GM21825 (cell line): ENCODE results near the gene PMM1.
"Not testable (repeated sequence)": the region's sequence is repeated elsewhere in the genome, so short reads cannot be mapped to it uniquely, and the experiment has no call there.

Source experiments
- ATAC-seq: cut with Tn5 transposase; IDR thresholded peaks from one replicate; pipeline ENCODE4 v1.9.1; 2021; ENCODE audit warnings: mild to moderate bottlenecking, moderate library complexity; ENCODE audit not compliant: unreplicated experiment

PMM1 gene

DNA sequence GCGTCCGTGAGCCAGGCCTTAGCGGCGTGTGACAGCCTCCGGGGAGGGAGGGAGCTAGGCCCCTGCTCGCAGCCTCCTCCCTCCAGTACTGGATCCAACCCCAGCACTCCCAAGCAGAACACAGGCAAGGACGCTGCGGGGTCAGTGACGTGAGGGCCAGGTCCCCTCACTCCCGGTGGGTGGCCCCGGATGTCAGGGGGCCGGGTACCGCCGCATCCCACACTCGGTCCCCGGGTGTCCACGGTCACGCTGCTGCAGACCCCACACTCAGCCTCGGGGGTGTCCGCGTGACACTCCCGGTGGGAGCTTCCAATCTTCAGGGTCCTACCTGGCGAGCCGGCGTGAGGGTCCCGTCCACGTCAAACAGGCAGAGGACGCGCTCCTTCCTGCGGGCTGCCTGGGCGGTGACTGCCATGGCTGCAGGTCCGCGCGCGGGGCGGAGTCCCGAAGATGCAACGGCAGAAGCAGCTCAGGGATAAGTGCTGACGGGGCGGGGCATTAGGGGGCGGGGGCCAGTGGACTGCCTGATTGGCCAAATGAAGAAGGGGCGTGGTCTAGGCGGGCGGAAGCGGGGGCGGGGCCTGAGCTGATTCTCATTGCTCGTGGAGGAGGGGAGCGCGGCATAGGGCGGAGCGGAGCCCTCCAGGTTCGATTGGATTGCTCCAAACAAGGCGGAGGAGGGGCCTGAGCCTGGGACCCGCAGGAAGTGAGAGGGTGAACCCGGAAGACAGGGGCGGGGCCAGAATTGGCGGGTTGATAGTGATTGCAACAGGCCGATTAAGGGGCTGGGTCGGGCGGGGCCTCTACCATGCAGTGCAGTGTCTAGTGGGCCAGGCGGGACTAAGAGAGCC, at the start of gene PMM1:
PMM1 (minus strand) TSS at position 450 of the 851 bp plus-strand sequence; CDS start at position 415, 35 bp downstream.
- ATAC-seq = peak; percentile 89

DNA sequence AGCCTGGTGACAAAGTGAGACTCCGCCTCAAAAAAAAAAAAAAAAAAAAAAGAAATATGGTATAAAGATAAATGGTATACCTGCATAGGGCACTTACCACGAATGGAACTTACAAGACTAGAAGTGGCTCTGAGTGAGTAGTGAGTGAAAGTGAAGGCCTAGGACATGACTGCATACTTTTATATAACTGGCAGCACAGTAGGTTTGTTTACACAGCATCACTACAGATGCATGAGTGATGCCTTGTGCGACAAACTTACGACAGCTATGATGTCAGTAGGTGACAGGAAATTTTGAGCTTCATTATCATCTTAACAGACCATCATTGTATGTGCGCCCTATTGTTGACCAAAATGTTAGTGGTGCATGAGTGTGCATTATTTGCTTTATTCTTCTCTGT, 49.1 kb upstream of the PMM1 start:
- no peak for ATAC-seq

DNA sequence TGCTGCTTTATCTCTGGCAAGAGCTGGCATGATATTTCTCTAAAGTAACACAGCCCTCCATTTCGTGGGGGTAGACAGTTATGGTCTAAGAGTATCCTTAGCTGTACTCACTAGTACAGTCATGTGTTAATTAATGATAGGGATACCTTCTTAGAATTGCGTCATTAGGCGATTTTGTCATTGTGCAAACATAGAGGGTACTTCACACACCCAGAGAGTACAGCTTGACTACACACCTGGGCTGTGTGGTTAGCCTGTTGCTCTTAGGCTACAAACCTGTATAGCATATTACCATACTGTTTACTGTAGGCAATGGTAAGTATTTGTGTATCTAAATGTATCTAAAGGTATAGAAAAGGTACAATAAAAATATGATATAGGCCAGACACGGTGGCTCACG, 48.5 kb upstream of the PMM1 start:
- ATAC-seq = no peak

DNA sequence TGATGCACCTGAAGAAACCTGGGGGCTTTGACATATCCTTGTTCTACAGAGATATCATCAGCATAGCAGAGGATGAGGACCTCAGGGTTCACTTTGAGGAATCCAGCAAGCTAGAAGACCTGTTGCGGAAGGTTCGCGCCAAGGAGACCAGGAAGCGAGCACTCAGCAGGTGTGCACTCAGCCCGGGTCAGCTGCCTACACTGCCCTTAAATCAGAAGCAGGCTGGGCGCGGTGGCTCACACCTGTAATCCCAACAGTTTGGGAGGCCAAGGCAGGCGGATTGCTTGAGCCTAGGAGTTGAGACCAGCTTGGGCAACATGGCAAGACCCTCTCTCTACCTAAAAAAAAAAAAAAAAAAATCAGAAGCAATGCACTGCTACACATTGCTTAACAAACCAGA, 48.0 kb upstream of the PMM1 start:
- ATAC-seq = not testable (repeated sequence)

DNA sequence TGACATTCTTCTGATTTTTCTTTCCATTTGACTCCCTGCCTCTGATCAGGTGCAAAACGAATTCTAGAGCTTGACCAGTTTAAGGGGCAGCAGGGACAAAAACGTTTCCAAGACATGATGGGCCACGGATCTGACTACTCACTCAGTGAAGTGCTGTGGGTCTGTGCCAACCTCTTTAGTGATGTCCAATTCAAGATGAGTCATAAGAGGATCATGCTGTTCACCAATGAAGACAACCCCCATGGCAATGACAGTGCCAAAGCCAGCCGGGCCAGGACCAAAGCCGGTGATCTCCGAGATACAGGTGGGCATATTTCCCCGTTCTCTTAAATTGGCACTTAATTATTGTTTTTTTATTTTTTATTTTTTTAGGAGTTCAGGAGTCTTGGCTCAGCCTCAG, 46.8 kb upstream of the PMM1 start:
- ATAC-seq = no peak

DNA sequence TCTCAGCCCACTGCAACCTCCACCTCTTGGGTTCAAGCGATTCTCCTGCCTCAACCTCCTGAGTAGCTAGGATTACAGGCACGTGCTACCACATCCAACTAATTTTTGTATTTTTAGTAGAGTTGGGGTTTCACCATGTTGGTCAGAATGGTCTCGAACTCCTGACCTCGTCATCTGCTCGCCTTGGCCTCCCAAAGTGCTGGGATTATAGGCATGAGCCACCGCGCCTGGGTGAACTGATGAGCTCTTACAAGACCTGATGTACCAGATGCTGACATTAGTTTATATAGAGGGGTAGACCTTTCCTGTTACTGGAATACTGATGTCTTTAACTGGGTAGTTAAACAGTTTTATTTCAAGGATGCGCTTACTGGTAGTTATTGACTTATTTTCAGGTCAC, 45.0 kb upstream of the PMM1 start:
- not testable (repeated sequence) for ATAC-seq

DNA sequence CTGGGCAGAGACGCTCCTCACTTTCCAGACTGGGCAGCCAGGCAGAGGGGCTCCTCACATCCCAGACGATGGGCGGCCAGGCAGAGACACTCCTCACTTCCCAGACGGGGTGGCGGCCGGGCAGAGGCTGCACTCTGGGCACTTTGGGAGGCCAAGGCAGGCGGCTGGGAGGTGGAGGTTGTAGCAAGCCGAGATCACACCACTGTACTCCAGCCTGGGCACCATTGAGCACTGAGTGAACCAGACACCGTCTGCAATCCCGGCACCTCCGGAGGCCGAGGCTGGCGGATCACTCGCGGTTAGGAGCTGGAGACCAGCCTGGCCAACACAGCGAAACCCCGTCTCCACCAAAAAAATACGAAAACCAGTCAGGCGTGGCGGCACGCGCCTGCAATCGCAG, 42.0 kb upstream of the PMM1 start:
- not testable (repeated sequence) for ATAC-seq

DNA sequence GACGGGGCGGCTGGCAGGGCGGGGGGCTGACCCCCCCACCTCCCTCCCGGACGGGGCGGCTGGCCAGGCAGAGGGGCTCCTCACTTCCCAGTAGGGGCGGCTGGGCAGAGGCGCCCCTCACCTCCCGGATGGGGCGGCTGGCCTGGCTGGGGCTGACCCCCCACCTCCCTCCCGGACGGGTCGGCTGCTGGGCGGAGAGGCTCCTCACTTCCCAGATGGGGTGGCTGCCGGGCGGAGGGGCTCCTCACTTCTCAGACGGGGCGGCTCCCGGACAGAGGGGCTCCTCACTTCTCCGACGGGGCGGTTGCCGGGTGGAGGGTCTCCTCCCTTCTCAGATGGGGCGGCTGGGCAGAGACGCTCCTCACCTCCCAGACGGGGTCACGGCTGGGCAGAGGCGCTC, 41.5 kb upstream of the PMM1 start:
- not testable (repeated sequence) for ATAC-seq

DNA sequence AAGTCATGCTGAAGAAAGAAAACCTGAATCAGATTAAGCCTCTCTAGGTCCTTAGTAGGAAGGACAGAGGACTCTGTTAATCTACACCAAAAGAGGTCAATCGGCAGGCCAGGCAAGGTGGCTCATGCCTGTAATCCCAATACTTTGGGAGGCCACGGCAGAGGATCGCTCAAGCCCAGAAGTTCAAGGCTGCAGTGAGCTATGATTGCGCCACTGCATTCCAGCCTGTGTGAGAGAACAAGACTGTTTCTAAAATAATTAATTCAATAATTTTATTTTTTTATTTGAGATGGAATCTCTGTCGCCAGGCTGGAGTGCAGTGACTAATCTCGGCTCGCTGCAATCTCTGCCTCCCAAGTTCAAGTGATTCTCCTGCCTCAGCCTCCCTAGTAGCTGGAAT, 35.9 kb upstream of the PMM1 start:
- ATAC-seq = no peak

DNA sequence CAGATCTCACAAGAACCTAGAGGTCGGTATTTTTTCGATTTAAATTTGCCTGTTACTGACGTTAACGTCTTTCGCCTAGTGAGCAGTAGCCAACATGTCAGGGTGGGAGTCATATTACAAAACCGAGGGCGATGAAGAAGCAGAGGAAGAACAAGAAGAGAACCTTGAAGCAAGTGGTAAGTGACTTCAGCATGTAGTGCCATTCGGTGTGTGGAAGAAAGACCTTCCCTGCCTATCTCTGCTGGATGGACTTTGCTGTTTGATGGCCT, 32.2 kb upstream of the PMM1 start:
- no peak for ATAC-seq

DNA sequence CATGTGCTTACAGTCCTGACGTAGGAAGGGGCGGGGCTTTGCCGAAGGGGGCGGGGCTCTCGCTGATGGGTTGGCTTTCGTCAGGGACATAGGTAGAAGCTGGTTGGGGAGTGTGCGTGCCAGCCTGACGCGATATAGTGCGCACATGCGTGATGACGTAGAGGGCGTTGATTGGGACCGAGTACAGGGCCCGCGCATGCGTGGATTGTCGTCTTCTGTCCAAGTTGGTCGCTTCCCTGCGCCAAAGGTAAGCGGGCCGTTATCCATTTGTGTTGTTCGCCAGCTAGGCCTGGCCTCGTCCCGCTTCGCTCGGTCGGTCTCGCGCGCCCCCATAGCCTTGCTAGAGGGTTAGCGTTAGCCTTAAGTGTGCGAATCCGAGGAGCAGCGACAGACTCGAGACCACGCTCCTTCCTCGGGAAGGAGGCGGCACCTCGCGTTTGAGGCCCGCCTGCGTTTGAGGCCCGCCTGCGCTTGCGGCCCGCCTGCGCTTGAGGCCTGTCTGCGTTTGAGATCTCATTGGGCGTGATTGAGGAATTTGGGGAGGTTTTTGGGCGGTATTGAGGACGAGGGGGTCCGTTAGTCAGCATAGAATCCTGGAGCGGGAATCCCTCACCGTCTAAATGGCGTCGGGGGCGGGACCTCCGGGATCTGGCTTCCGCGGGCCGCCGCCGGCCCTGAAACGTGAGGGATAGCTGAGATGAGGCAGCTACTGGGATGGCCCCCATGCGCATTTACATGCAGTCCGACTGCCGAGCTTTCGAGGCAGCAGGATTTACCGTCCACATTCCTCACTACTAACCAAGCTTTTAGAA, 31.7 kb upstream of the PMM1 start, which contains the start of gene XRCC6:
XRCC6 (plus strand) TSS at position 197 of the 812 bp plus-strand sequence. CDS start 710 bp downstream, outside the sequence.
- peak; percentile 77 for ATAC-seq

DNA sequence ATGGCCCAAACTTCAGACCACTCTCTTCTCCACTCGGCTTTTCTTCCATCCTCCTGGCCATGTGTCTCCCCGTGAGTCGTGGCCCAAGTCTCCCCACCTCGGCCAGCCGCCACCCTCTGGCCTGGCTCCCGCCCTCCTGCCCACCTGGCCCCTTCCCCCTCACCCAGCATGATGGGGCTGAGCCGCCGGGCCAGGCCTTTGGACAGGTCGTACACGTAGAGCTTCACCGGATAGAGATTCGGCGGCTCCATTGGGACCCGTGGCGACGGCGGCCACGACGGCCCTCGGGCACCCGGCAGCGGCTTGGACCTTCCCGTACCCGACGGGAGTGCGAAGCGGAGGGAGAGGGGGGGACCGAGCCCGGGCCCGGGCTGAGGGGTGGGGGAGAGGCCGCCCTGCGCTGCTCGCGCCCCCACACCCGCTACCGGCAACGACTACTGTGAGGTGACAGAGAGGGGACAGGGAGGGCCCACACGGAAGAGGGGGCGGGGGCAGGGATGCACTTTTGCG, 31.0 kb upstream of the PMM1 start, which contains the start of gene DESI1:
DESI1 (minus strand) TSS at position 455 of the 510 bp plus-strand sequence; CDS start at position 251, 204 bp downstream.
- peak; percentile 23 for ATAC-seq

DNA sequence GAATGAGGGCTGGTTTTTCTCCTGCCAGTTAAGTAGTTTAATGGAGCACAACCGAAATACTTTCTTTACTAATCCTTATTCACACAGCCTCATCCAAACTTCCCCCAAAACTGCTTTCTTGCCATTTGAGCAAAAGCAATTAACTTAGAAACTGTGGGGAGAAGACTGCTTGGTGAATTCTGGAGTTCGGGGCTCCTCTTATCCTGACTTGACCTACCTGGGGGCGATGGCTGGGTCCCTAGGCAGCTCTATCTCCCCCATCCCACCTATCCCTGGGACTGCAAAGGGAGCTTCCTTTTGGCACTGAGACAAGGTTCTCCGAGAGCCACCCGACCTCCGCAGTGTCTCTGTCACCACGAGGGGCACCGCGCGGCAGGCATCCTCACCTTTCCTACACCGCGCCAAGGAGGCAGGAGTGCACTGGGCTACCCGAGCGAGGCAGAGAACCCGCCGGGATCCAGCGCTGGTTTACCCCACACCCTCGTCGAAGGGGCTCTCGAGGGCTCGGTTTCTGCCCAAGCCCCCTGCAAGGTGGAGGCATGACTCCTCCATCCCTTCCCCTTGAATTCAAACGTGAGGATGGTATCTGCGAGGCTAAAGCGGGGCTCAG, 30.4 kb upstream of the PMM1 start:
- no peak for ATAC-seq

DNA sequence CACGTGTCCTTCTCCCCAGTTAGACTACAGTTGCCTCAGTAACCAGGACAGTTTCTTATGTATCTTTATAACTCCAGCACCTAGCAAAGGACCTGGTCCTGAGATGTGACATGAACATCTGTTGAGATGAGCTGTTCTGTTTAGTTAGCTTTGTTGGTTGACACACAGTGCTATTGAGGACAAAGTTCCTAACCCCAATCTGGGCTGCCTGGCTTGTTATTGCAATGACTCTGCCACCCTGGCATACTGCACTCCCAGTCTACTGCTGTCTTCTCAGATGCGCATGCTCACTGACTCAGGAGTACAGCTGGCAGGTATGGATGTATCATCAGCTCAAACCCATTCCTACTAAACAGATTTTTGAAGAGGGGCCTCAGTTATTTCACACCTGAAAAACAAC, 23.8 kb upstream of the PMM1 start:
- ATAC-seq = no peak

DNA sequence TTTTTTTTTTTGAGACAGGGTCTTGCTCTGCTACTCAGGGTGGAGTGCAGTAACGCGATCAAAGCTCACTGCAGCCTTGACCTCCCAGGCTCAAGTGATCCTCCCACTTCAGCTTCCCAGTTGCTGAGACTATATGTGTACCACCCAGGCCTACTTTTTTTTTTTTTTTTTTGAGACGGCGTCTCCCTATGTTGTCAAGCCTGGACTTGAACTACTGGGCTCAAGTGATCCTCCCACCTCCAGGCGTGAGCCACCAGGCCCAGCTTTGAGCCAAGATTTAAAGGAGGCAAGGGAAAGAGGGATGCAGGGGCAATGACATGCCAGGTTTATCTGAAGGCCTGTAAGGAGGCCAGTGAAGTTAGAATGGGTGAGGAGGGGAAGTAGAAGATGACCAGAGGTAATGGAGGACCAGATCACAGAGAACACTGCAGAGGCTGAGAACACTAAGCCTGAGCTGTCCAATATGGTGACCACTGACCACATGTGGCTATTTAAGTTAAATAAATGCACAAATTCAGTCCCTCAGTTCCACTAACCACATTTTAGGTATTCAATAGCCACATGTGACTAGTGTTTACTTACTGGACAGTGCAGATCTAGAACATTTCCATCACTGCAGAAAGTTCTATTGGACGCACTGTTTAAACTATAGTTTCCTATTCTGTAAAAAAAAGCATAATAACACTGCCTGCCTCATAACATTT, 23.1 kb upstream of the PMM1 start:
- no peak for ATAC-seq

DNA sequence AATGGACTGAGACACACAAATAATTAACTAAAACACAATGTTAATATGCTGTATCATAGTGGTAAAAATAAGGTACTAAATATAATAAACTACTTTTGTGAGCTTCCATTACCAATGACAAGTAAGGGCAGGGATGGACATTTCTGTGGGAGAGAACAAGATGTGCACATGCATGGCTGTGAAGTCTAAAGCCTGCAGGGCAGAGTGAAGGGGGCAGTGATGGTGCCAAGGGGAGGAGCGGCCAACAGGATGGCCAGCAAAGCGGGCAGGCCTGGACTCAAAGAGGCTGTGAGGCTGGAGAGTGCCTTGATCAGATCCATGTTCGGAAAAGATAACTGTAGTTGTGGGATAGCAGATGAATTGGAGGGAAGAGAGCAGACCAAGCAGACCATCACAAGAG, 18.7 kb upstream of the PMM1 start:
- no peak for ATAC-seq

DNA sequence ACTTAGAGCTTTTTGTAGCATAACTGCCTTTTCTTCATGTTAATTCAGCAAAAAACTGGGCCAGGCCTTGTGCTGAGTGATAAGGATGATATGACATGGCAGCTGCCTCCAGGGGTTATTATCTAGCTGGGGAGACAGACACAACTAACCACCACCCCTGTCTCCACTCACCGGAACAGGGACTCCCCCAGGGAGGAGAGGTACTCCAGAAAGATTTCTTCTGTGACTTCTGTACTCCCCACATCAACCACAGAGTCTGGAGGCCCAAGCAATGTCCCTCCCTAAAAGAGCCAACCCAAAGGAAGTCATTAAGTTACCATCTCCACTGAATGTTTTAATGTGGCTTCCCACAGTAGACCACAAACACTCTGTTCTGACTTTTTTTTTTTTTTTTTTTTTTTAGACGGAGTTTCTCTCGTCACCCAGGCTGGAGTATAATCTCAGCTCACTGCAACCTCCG, 14.3 kb upstream of the PMM1 start:
- peak; percentile 63 for ATAC-seq

DNA sequence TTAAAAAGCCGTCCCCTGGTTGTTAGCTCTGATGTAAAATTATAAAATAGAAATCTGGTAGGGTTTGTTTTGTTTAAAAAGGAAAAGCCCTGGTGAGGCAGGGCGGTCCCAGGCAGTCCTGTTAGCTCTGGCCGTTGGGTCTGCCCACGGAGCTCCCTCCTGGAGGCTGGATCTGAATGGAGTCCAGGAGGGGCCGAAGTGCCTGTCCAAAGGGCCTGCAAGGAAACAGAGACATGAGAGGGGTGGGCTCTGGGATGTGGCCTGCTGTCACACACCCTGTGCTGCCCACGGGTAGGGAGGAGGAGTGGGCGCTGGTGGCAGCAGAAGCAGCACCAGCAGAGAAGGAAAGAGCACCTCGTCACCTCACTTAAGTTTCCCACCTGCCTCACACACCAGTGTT, 11.3 kb upstream of the PMM1 start:
- no peak for ATAC-seq

DNA sequence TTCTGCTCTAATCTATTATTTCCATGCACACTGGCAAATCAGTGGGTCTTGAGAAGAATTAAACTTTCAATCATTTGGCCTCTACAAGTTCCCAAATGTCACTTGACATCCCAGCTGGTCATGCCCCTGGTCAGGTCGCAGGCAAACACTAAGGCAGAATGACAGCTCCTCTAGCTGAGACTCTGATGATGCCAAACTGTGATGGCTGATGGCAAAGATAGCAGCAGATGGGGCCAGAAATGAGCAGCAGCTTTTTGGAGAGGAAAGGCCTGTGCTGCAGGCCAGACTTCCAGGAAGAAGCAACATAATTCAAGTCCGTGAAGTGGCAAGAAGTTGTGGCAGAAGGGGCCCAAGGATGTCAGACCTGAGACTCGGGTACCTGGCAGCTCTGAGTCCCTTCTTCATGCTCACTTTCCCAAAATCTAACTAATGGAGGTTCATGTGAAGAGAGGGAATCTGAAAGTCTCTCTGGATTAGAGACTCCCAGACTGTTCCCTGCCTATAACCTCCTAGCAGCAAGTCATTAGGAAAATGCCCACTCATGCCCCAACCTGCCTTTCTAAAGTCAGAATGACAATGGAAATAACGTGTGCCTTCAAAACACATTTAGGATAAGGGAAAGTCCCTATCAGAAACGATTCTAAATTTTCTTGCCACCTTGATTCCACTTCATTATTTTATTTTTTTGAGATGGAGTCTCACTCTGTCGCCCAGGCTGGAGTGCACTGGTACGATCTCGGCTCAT, 9.4 kb upstream of the PMM1 start:
- no peak for ATAC-seq

DNA sequence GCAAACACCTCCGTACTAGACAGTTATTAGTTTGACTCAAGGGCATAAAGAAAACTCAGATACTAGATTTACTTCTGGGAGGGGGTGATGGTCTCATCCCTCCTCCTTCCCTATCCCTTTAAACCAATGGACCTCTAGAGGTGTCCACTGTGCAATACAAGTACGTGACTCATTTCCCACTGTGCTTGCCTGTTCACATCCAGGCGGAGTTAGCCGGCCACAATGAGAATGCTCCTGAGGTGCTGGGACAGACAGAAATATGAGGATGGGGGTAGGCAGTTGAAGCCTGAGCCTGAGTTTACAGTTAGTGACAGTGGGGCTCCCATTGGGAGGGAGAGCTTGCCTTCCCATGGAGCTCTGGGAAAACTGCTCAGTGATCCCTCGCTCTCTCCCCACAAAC, 8.4 kb upstream of the PMM1 start:
- no peak for ATAC-seq
